Tibial nerve (tissue), 4 donors: ENCODE results near the gene C11orf68. TPM values are rescaled to one million over a fixed set of nuclear protein-coding genes. Genes with fewer than 3 reads are reported as not detected.

Experiments used
- DNase-seq, 2 donors: peaks; one replicate each; pipeline ENCODE4 v3.0.0-alpha.2; 2019; ENCODE audit warnings: low spot score in 2 of 2
- H3K27ac ChIP-seq, 4 donors: fragments of 200-600 bp; sonication (generic) in 3 of 4; one replicate each; pipeline ENCODE4 v1.5.1; 2017 to 2019; ENCODE audit warnings: mild to moderate bottlenecking in 1 of 4
- H3K27me3 ChIP-seq, 2 donors: fragments of 200-600 bp; sonication (generic) in 1 of 2; one replicate each; pipeline versions ENCODE4 v1.5.1 to v1.6.0; 2017 to 2019
- H3K36me3 ChIP-seq, 3 donors: fragments of 200-600 bp; sonication (generic); one replicate each; pipeline ENCODE4 v1.5.1; 2018 to 2019
- H3K4me1 ChIP-seq, 4 donors: fragments of 200-600 bp; sonication (generic) in 3 of 4; one replicate each; pipeline ENCODE4 v1.5.1; 2017 to 2019
- H3K4me3 ChIP-seq, 4 donors: fragments of 200-600 bp; sonication (generic) in 3 of 4; one replicate each; pipeline ENCODE4 v1.5.1; 2017 to 2019; ENCODE audit warnings: mild to moderate bottlenecking in 1 of 4, moderate library complexity in 1 of 4
- H3K9me3 ChIP-seq, 4 donors: fragments of 200-600 bp; sonication (generic) in 3 of 4; one replicate each; pipeline ENCODE4 v1.5.1; 2017 to 2019
- CTCF ChIP-seq, 5 experiments: fragments of 200-600 bp in 3 of 5; fragments of 450-650 bp in 2 of 5; sonication (generic) in 3 of 5; IDR thresholded peaks; one replicate each; pipeline ENCODE4 v1.5.1; 2016 to 2019; ENCODE audit warnings: antibody characterized with exemption in 5 of 5, mild to moderate bottlenecking in 3 of 5, moderate library complexity in 2 of 5
- EP300 ChIP-seq, 2 donors: sonication (generic); formaldehyde crosslinking; IDR thresholded peaks; one replicate each; pipeline ENCODE4 v1.6.1; 2017; ENCODE audit warnings: antibody characterized with exemption in 2 of 2, mild to moderate bottlenecking in 1 of 2
- POLR2A ChIP-seq, 2 donors: fragments of 450-650 bp; IDR thresholded peaks; one replicate each; pipeline ENCODE4 v1.6.1; 2017; ENCODE audit warnings: antibody characterized with exemption in 2 of 2, mild to moderate bottlenecking in 2 of 2, moderate library complexity in 2 of 2
- WGBS, 2 donors: methylation state at CpG; one replicate each; pipeline ENCODE4 v1.1.5; 2018; 5-methylcytosine and 5-hydroxymethylcytosine counted together
- total RNA-seq, 4 donors: library from RNA; depleted of rRNA; stranded (reverse); fragments of >200 nt; gene quantifications; one replicate each; pipeline ENCODE4 v1.1.0, GENCODE V29; 2016

C11orf68 gene
- total RNA-seq, 4 donors from 2014 or later = 14.7 to 30.4 (median 21.7) TPM

- Histone ChIP-seq H3K27ac (peak overlapping the region in 2 of 4 donors; percentile 49 to 57), H3K27me3 (no peaks in the 10 kb centered on the region), H3K36me3 (peaks cover 0 to 56% (median 0%) of the 10 kb centered on the region in 3 donors), H3K9me3 (no peaks in the 10 kb centered on the region), H3K4me3 (no peak overlapping the region), H3K4me1 (peaks cover 0 to 30% (median 11%) of the 10 kb centered on the region in 4 donors)
- WGBS, 2 donors = 77 to 78% methylated on average over 28 of the region's 28 CpGs
- TF ChIP-seq EP300 (IDR thresholded peaks at IDR 0.05) (no peak), CTCF (IDR thresholded peaks at IDR 0.05) (no peak), POLR2A (IDR thresholded peaks at IDR 0.05) (no peak)
- DNase-seq = no peak
Measured at GRCh38 chr11:65883786-65884715, 34.8 kb downstream of the C11orf68 start.

GRCh38 chr11:65883058-65883761 lies 35.7 kb downstream of the C11orf68 start:
- no peak overlapping the region for H3K27ac ChIP-seq
- H3K36me3 ChIP-seq = peaks cover 0 to 56% (median 0%) of the 10 kb centered on the region in 3 donors
- H3K9me3 ChIP-seq = no peaks in the 10 kb centered on the region
- WGBS, 2 donors = 89 to 91% methylated on average over 10 to 13 of the region's 13 CpGs
- H3K4me1 ChIP-seq = peaks cover 0 to 26% (median 10%) of the 10 kb centered on the region in 4 donors
- DNase-seq = no peak
- H3K27me3 ChIP-seq = no peaks in the 10 kb centered on the region
- TF ChIP-seq POLR2A (IDR thresholded peaks at IDR 0.05) (no peak), CTCF (IDR thresholded peaks at IDR 0.05) (no peak), EP300 (IDR thresholded peaks at IDR 0.05) (no peak)
- no peak overlapping the region for H3K4me3 ChIP-seq

GRCh38 chr11:65882120-65883057 lies 36.5 kb downstream of the C11orf68 start:
- Histone ChIP-seq H3K4me1 (peaks cover 0 to 19% (median 4%) of the 10 kb centered on the region in 4 donors), H3K27ac (no peak overlapping the region), H3K27me3 (no peaks in the 10 kb centered on the region), H3K4me3 (no peak overlapping the region), H3K36me3 (peaks cover 0 to 55% (median 0%) of the 10 kb centered on the region in 3 donors), H3K9me3 (no peaks in the 10 kb centered on the region)
- 91% methylated on average over 29 of the region's 30 CpGs for WGBS, 2 donors
- no peak for TF ChIP-seq POLR2A (IDR thresholded peaks at IDR 0.05)
- TF ChIP-seq CTCF (IDR thresholded peaks at IDR 0.05) = no peak
- no peak for TF ChIP-seq EP300 (IDR thresholded peaks at IDR 0.05)
- no peak for DNase-seq

GRCh38 chr11:65880844-65881421 lies 37.9 kb downstream of the C11orf68 start:
- 52 to 66% methylated on average over 7 of the region's 7 CpGs for WGBS, 2 donors
- DNase-seq = no peak

GRCh38 chr11:65880027-65880426 lies 38.8 kb downstream of the C11orf68 start:
- no peak for TF ChIP-seq POLR2A (IDR thresholded peaks at IDR 0.05)
- no peak for TF ChIP-seq CTCF (IDR thresholded peaks at IDR 0.05)
- TF ChIP-seq EP300 (IDR thresholded peaks at IDR 0.05) = no peak
- DNase-seq = no peak
- 66 to 74% methylated on average over 7 of the region's 7 CpGs for WGBS, 2 donors
- H3K4me3 ChIP-seq = no peak overlapping the region
- H3K9me3 ChIP-seq = no peaks in the 10 kb centered on the region
- peaks cover 0 to 9% (median 3%) of the 10 kb centered on the region in 4 donors for H3K4me1 ChIP-seq
- H3K27ac ChIP-seq = no peak overlapping the region
- H3K36me3 ChIP-seq = peaks cover 0 to 32% (median 0%) of the 10 kb centered on the region in 3 donors
- H3K27me3 ChIP-seq = no peaks in the 10 kb centered on the region

More at GRCh38 chr11:65880844-65881421, 37.9 kb downstream of the C11orf68 start:
- H3K27me3 ChIP-seq = no peaks in the 10 kb centered on the region
- no peak overlapping the region for H3K4me3 ChIP-seq
- H3K4me1 ChIP-seq = peaks cover 0 to 9% (median 3%) of the 10 kb centered on the region in 4 donors
- TF ChIP-seq EP300 (IDR thresholded peaks at IDR 0.05) = no peak
- peaks cover 0 to 41% (median 0%) of the 10 kb centered on the region in 3 donors for H3K36me3 ChIP-seq
- H3K9me3 ChIP-seq = no peaks in the 10 kb centered on the region
- H3K27ac ChIP-seq = no peak overlapping the region
